ENCODE results near the gene MTHFD1L.

GRCh38 chr6:150936021-150936555, 70.6 kb downstream of the MTHFD1L start:
- TF ChIP-seq CTCF (conservative IDR thresholded peaks at IDR 0.05 in 1 of 2, IDR thresholded peaks at IDR 0.05 in 1 of 2; ENCODE audit: extremely low read depth in 1 of 2, insufficient read depth in 1 of 2, low read depth in 1 of 2, low read length in 2 of 2) (no peak), EZH2 (IDR thresholded peaks at IDR 0.05; ENCODE audit: borderline replicate concordance, low read length) (no peak)

Measured in mammary epithelial cell (primary cell).